Right lobe of liver (tissue), 6 donors: Measurements from ENCODE around the gene TNFSF13B. TPM values are rescaled to one million over a fixed set of nuclear protein-coding genes. Genes with fewer than 3 reads are reported as not detected.

Experiments used
- ATAC-seq, 4 donors: fragments of 200-7000 bp; cut with Tn5 transposase; one replicate each; pipeline ENCODE4 v1.9.1; 2020; ENCODE audit warnings: mild to moderate bottlenecking in 4 of 4, moderate library complexity in 4 of 4
- DNase-seq, 3 donors: peaks; one replicate each; pipeline ENCODE4 v3.0.0-alpha.2; 2020
- H3K27ac ChIP-seq, 3 donors: fragments of 200-600 bp; one replicate each; pipeline ENCODE4 v1.8.0; 2022
- H3K27me3 ChIP-seq, 2 donors: fragments of 200-600 bp; one replicate each; pipeline ENCODE4 v1.8.0; 2022
- H3K36me3 ChIP-seq, 4 donors: fragments of 200-600 bp; sonication (generic) in 1 of 4; one replicate each; pipeline versions ENCODE4 v1.5.1 to v1.8.0; 2017 to 2022; ENCODE audit warnings: control low read depth in 1 of 4
- H3K4me1 ChIP-seq, 4 donors: fragments of 200-600 bp; sonication (generic) in 1 of 4; one replicate each; pipeline versions ENCODE4 v1.5.1 to v1.8.0; 2017 to 2022; ENCODE audit warnings: control low read depth in 1 of 4
- H3K4me3 ChIP-seq, 3 donors: fragments of 200-600 bp; one replicate each; pipeline ENCODE4 v1.8.0; 2022
- H3K9me3 ChIP-seq, 4 donors: fragments of 200-600 bp; sonication (generic) in 1 of 4; one replicate each; pipeline versions ENCODE4 v1.5.1 to v1.8.0; 2017 to 2022; ENCODE audit warnings: control low read depth in 1 of 4
- POLR2A ChIP-seq: fragments of 450-650 bp; IDR thresholded peaks from one replicate; pipeline ENCODE4 v1.6.1; 2017; ENCODE audit warnings: antibody characterized with exemption, mild to moderate bottlenecking
- WGBS: methylation state at CpG from one replicate; pipeline ENCODE4 v1.1.6; 2018; ENCODE audit warnings: low coverage, low lambda C conversion rate; ENCODE audit not compliant: insufficient coverage; ENCODE audit errors: missing lambda C conversion rate; 5-methylcytosine and 5-hydroxymethylcytosine counted together
- intact Hi-C, 2 donors: fragments of 100-400 bp; cut with DNase I; formaldehyde crosslinking; loops; one replicate each; pipeline versions ENCODE4 v1.11.2 to v1.14.1; 2022
- long read RNA-seq: library from polyadenylated mRNA; unstranded; transcript quantifications from one replicate; pipeline ENCODE4 v2.0.0, GENCODE V29; 2019
- total RNA-seq, 6 experiments: library from RNA; depleted of rRNA in 2 of 6; stranded (reverse); fragments of >200 nt in 2 of 6; fragmentation: NEBNext Ultra II Directional in 3 of 6; extraction: Animal tissue kit (Norgen Biotek cat#: 25700) in 3 of 6; gene quantifications; one replicate each; pipeline versions ENCODE4 v1.1.0 to v1.2.4, GENCODE V29; 2016 to 2023
- TF ChIP-seq, protein P1 (sequence below), 4 donors: fragments of 200-600 bp in 3 of 4; fragments of 450-650 bp in 1 of 4; IDR thresholded peaks; one replicate each; pipeline versions ENCODE4 v1.5.1 to v1.8.0; 2016 to 2022; ENCODE audit warnings: antibody characterized with exemption in 4 of 4, mild to moderate bottlenecking in 2 of 4
- donor health status: DM: no; HTN: yes; CAD: no.
- donor health status: DM: no; HTN: no; CAD: no.
- donor health status: DM: no; HTN: no; CAD: no.
- donor health status: DM: no; HTN: yes; CAD: no.
- donor health status: DM: no; HTN: yes; CAD: no.

TNFSF13B gene, protein sequence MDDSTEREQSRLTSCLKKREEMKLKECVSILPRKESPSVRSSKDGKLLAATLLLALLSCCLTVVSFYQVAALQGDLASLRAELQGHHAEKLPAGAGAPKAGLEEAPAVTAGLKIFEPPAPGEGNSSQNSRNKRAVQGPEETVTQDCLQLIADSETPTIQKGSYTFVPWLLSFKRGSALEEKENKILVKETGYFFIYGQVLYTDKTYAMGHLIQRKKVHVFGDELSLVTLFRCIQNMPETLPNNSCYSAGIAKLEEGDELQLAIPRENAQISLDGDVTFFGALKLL
- 1 to 10 TPM; 1.5 to 4.7 (median 3.6) TPM for total RNA-seq
- long read RNA-seq, partial matches to known transcripts = 0 of 1 reads
- long read RNA-seq, other reads (novel, unspliced or antisense) = 1 of 1 reads

DNA sequence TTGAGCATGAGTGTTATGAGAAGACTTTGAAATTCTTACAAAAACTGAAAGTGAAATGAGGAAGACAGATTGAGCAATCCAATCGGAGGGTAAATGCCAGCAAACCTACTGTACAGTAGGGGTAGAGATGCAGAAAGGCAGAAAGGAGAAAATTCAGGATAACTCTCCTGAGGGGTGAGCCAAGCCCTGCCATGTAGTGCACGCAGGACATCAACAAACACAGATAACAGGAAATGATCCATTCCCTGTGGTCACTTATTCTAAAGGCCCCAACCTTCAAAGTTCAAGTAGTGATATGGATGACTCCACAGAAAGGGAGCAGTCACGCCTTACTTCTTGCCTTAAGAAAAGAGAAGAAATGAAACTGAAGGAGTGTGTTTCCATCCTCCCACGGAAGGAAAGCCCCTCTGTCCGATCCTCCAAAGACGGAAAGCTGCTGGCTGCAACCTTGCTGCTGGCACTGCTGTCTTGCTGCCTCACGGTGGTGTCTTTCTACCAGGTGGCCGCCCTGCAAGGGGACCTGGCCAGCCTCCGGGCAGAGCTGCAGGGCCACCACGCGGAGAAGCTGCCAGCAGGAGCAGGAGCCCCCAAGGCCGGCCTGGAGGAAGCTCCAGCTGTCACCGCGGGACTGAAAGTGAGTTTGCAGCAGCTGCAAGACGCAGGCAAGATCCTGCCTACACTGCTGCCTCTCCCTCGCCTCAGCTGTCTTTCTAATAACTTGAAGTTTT is at the start of gene TNFSF13B:
Gene TNFSF13B (plus strand): TSS at position 118 of the 728 bp plus-strand sequence. CDS start 178 bp downstream, at position 296.
- WGBS = 17% methylated on average over 7 of the region's 16 CpGs
- H3K4me3 ChIP-seq = peak within 1 kb of the TSS; percentile 35 to 46 (median 43)
- TF ChIP-seq, protein P1, sequence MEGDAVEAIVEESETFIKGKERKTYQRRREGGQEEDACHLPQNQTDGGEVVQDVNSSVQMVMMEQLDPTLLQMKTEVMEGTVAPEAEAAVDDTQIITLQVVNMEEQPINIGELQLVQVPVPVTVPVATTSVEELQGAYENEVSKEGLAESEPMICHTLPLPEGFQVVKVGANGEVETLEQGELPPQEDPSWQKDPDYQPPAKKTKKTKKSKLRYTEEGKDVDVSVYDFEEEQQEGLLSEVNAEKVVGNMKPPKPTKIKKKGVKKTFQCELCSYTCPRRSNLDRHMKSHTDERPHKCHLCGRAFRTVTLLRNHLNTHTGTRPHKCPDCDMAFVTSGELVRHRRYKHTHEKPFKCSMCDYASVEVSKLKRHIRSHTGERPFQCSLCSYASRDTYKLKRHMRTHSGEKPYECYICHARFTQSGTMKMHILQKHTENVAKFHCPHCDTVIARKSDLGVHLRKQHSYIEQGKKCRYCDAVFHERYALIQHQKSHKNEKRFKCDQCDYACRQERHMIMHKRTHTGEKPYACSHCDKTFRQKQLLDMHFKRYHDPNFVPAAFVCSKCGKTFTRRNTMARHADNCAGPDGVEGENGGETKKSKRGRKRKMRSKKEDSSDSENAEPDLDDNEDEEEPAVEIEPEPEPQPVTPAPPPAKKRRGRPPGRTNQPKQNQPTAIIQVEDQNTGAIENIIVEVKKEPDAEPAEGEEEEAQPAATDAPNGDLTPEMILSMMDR (IDR thresholded peaks at IDR 0.05) = peak in 1 of 4 donors; percentile 21
- TF ChIP-seq POLR2A = no peak
- peaks cover 0 to 7% (median 0%) of the 10 kb centered on the region in 4 donors for H3K4me1 ChIP-seq
- peak within 1 kb of the TSS; percentile 20 to 71 (median 56) for H3K27ac ChIP-seq
- intact Hi-C loops = no loop called here
- no peaks in the 10 kb centered on the region for H3K27me3 ChIP-seq
- no peaks in the 10 kb centered on the region for H3K9me3 ChIP-seq
- DNase-seq (peak; percentile 63 to 76 (median 70)), ATAC-seq (peak; percentile 72 to 91 (median 85))
- no peaks in the 10 kb centered on the region for H3K36me3 ChIP-seq

DNA sequence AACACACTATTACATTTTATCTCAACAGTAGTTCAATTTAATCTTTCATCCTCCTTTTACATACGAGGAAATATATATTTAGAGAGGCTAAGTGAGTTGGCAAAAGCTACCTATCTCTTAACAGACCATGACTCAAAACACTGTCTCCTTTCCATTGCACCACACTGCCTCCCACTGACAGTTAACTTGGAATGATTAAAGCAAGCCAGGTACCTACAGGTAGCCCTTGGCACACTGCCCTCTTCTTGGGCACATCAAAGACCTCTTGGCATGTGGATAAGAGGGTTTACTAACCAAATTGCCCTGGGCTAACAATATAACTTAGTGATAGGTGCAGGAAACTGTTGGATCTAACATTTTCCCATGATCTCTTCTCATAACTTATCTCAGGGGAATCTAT is 49.5 kb upstream of the TNFSF13B start:
- DNase-seq (no peak), ATAC-seq (no peak)
- intact Hi-C loops = no loop called here
- H3K36me3 ChIP-seq = no peaks in the 10 kb centered on the region
- no peaks in the 10 kb centered on the region for H3K9me3 ChIP-seq
- 14% methylated on average over 1 of the region's 1 CpG for WGBS
- TF ChIP-seq, protein P1 (IDR thresholded peaks at IDR 0.05) = peak in 1 of 4 donors; percentile 17
- no peak for TF ChIP-seq POLR2A
- H3K4me1 ChIP-seq = peaks cover 0 to 37% (median 11%) of the 10 kb centered on the region in 4 donors
- H3K27ac ChIP-seq = no peak overlapping the region
- H3K27me3 ChIP-seq = no peaks in the 10 kb centered on the region
- H3K4me3 ChIP-seq = no peak overlapping the region

DNA sequence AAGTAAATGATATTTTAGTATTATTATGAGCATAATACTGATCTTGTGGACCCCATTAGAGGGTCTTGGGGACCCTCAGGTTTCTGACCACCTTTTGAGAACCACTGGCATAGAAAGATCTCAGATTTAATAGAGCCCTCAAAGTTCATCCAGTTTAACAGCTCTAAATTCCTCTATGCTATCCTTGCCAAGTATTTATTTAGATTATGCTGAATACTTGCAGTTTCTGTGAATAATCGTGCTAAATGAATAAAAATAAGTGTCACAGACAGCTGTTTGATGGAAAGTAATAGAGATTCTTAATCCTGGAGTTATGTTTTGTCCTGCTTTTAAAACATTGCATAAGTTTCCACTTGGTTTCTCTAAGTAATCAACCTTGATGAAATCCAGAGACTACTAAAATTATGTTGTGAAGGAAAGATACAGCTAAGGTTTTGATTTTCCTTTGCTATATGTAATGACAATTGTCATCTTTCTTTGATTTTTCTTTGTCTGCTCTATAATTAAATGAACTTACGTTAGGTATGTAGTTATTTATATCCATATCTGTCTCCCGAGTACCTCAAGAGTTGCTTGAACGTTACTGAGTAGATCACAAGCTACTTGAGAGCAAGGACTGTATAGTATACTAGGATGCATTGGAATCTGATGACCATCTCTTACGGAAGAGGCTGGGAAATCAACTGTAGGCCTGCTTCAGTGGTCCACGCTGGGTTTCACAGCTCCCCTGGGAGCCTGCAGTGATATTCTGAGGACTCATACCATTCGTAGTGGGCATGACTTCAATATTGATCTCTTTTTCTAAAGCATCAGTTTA is 45.6 kb upstream of the TNFSF13B start:
- TF ChIP-seq, protein P1 (IDR thresholded peaks at IDR 0.05) = no peak
- TF ChIP-seq POLR2A = no peak
- Histone ChIP-seq H3K27me3 (no peaks in the 10 kb centered on the region), H3K4me3 (no peak overlapping the region), H3K27ac (no peak overlapping the region), H3K4me1 (peaks cover 0 to 23% (median 8%) of the 10 kb centered on the region in 4 donors), H3K36me3 (no peaks in the 10 kb centered on the region), H3K9me3 (no peaks in the 10 kb centered on the region)
- WGBS = 68% methylated on average over 6 of the region's 7 CpGs
- intact Hi-C loops = no loop called here
- DNase-seq = no peak
- ATAC-seq = no peak

DNA sequence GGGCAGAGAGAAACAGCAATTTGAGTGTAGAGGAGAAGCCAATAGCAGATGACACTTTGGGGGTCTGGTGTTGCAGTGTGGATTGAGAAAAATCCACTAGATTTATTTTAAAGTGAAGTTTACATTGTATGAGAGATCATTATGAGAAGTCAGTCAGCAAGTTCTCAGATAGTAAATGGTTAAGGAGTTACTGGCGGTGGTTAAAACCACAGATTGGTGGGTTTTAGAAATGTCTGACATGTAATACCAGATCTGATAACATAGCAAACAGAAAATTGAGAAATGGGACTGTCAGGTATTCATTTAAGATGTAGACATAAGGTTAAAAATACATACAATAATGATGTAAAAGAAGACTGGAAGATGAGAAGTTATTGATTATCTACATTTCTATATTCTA is 44.1 kb upstream of the TNFSF13B start:
- Histone ChIP-seq H3K4me1 (peaks cover 0 to 18% (median 6%) of the 10 kb centered on the region in 4 donors), H3K4me3 (no peak overlapping the region), H3K9me3 (no peaks in the 10 kb centered on the region), H3K27ac (no peak overlapping the region), H3K27me3 (no peaks in the 10 kb centered on the region), H3K36me3 (no peaks in the 10 kb centered on the region)
- DNase-seq (no peak), ATAC-seq (no peak)
- 55% methylated on average over 1 of the region's 1 CpG for WGBS
- TF ChIP-seq, protein P1 (IDR thresholded peaks at IDR 0.05) = no peak
- no peak for TF ChIP-seq POLR2A
- intact Hi-C loops = no loop called here
